Activated gamma-delta T cell treated with Interleukin-2 at 50 U/mL for 16 hours (primary cell): ENCODE measurements around the gene GOLGA8S.
"Not testable (repeated sequence)": the region's sequence is repeated elsewhere in the genome, so short reads cannot be mapped to it uniquely, and the experiment has no call there.

Experiments
- DNase-seq: peaks from one replicate; pipeline ENCODE4 v3.0.0-alpha.2; 2020

Gene GOLGA8S

GRCh38 chr15:23354448-23354847, at the start of gene GOLGA8S:
Gene GOLGA8S (plus strand): TSS chr15:23354748. CDS start chr15:23354810, 62 bp downstream.
- DNase-seq: not testable (repeated sequence)

DNA sequence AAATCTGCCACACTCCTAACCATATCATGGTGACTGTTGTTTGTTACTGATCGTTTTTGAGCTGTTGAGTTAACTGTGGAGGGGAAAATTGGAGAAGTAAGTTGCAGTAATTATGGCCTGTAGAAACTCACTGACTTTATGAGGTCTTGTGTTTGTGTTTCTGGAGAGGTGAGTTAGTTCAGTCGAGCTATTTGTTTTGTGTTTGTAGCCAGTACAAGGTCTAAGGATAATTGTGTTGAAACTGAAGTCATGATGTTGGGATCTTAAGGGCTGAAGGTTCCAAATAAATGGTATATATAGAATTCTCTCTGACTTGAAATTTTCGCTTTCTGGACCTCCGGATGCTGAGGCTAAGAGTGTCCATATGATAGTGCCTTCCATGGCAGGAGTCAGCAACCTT, 49.7 kb upstream of the GOLGA8S start:
- DNase-seq: not testable (repeated sequence)

- not testable (repeated sequence) for DNase-seq
Measured at GRCh38 chr15:23305921-23306320, 48.6 kb upstream of the GOLGA8S start.

DNA sequence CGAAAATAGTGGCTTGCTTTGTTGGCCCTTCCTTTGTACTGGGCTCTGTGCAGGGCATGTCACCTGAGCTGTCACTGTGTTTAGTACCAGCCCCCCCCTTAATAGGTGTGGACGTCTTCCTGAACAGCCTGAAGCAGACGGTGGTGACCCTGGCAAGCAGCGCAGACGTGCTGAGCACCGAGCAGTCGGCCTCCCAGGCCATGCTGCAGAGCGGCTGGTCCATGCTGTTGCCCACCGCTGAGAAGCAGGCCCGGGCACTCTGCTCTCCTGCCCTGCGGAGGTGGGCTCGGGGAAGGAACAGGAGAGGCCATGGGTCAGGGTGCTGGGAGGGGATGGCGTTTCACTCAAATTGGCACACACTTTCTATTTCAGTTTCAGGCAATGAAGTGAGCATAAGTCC, 43.3 kb upstream of the GOLGA8S start:
- not testable (repeated sequence) for DNase-seq

DNA sequence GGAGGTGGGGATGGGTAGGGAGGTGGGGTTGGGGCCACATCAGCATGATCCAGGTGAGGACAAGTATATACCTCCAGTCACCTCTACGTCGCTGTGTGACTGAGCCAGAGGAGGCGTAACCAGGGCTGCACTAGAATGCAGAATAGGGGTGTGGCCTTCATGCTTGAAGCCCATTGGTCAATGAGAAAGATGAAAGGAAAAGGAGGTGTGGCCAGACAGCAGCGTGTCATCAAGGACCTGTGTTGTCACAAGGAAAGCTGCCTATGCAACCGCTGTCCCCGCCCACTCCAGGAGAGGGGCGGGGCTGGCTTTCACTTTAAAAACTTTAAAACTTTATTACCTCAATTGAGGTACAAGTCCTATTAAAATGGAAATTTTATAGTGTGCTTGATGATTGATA, 20.5 kb upstream of the GOLGA8S start, which contains the start of gene GOLGA6L26:
GOLGA6L26 (minus strand) TSS at position 101 of the 400 bp plus-strand sequence; CDS start at position 40, 61 bp downstream.
- not testable (repeated sequence) for DNase-seq

DNA sequence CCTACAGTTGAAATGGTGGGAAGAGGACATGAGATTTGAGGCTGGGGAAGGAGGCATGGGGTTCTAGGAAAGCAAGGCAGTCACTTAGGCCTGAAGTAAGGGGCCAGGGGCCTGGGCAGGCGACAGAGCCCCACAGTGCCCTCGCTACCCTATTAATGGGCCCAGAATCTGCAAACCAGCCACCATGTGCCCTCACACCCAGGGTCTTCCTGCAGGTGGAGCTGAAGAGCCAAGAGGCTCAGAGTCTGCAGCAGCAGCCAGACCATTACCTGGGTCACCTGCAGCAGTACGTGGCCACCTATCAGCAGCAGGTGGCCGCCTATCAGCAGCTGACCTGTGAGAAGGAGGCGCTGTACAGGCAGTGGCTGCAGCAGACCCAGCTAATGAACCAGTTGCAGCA, 8.1 kb downstream of the GOLGA8S start:
- not testable (repeated sequence) for DNase-seq

DNA sequence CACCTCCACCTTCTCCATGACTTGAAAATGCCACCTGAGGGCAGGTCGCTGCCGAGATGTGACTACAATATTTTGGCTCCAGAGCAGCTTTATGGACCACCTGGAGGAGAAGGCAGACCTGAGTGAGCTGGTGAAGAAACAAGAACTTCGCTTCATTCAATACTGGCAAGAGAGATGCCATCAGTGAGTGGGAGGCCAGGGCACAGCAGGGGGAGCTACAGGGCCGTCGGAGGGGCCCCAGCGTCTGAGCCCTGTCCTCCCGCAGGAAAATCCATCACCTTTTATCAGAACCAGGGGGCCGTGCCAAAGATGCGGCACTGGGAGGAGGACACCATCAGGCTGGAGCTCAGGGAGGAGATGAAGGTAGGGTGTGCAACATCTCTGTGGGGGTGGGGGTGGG, 9.7 kb downstream of the GOLGA8S start:
- not testable (repeated sequence) for DNase-seq

DNA sequence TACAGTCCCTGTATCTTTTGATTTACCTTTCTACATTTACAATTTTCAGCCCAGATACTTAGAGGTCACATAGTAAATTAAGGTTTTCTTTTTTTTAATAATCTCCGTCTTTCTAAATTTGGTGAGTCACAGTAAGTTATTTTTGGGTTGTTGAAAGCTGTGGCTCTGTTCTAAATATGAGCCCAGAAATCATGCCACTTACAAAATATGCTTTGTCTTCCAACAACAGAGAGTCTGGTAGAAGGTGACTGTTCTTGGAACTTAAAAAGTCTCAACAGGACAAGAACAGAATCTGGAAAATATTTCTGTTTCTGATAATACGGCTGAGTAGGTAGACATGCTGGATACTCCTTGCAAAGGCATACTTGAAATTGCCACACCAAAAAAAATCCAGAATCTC, 16.0 kb downstream of the GOLGA8S start:
- DNase-seq: no peak

- DNase-seq: not testable (repeated sequence)
Measured at GRCh38 chr15:23371134-23371533, 16.6 kb downstream of the GOLGA8S start.

DNA sequence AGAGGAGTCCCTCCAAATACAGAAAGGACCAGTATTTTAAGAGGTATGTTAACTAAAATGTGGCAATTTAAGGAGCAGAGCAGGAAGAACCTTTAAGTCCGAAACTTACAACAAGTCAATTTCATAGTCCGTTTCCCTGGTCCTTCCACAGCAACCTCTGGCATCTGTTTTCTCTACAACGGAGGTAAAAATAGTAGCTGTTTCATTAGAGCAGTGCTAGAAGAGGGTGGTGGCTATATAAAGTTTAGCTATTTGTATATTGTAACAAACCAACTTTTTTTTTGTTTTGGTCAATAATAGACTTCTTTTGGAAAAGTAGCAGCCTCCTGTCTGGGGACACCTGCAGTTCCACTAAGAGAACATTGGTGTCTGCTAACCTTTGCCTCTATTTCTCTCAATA, 17.3 kb downstream of the GOLGA8S start:
- not testable (repeated sequence) for DNase-seq

DNA sequence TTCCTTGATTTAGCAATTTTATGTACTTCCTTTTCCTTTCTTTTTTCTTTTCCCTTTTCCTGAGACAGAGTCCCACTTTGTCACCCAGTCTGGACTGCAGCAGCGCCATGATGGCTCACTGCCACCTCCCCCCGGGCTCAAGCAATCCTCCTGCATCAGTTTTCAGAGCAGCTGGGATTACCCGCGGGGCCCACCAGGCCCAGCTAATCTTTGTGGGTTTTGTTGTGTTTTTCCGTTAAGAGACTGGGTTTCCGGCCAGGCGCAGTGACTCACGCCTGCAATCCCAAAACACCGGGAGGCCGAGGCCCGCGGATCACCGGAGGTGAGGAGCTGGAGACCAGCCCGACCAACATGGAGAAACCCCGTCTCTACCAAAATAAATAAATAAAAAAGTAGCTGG, 17.7 kb downstream of the GOLGA8S start:
- no peak for DNase-seq

GRCh38 chr15:23372891-23373600, 18.5 kb downstream of the GOLGA8S start:
- not testable (repeated sequence) for DNase-seq

DNA sequence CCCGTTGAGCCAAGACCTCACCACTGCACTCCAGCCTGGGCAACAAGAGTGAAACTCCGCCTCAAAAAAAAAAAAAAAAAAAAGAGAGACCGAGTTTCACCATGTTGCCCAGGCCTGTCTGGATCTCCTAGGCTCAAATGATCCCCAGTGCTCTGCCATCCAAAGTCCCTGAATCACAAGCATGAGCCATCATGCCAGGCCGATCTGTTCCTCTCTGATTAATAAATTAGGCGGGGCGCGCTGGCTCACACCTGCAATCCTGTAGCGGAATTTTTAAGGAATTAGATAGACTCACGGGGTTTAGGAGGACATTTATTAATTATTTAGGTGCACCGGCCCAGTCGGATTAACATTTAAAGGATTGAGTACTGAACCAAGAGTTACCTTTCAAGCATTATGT, 19.7 kb downstream of the GOLGA8S start:
- DNase-seq: not testable (repeated sequence)

GRCh38 chr15:23378946-23379345, 24.4 kb downstream of the GOLGA8S start:
- DNase-seq: not testable (repeated sequence)

DNA sequence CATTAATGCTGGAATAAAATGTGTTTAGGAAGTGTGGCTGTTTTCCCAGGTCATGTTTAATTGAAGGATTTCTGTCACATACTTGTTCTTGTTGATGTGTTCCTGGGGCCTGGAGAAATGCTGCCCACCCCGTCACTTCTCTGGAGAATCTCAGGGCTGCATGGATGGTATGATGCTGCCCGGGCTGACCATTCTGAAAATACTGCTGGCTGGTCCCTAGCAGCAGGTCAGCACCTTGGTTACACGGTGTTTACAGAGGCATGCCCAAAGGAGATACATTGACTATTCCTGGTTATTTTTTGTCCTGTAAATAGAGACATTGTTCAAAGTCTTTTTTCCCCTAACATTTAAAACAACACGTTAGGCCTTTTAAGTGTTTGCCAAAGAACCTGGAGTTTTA, 26.2 kb downstream of the GOLGA8S start:
- DNase-seq: not testable (repeated sequence)

DNA sequence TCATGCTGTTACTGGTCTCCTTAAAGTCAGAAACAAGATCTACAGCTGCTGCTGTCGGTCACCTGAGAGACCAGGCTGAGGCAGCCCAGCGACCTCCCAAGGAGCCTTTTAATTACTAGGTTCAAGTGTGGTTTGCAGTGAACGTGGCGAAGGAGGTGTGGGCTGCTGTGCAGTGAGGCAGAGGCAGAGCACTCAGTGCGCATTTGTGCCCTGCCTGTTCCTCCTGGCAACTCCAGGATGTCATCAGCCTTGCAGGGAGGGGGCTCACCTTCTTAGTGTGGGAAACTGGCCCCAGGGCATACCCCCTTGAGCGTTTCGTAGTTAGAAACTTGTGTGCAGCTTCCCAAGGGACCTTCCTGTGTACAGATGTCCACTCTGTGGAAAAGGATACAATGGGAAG, 26.6 kb downstream of the GOLGA8S start:
- DNase-seq: not testable (repeated sequence)

DNA sequence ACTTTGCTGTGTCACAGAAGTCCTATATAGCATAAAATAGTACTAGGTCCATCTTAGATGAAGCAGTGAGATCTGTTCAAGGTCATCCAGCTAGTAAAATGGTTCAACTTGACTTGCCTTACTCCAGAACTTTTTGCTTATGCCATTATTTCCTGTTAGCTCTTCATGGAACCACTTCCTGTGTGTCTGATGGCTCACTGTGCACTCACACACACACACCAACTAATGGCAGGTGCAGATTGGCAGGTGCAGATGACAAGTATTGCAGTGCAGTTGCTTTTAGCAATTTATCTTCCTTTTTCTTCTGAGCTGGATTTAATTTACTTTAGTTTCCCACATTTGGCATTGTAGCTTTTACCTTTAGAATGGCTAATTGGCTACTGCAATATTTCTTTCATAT, 29.8 kb downstream of the GOLGA8S start:
- no peak for DNase-seq

DNA sequence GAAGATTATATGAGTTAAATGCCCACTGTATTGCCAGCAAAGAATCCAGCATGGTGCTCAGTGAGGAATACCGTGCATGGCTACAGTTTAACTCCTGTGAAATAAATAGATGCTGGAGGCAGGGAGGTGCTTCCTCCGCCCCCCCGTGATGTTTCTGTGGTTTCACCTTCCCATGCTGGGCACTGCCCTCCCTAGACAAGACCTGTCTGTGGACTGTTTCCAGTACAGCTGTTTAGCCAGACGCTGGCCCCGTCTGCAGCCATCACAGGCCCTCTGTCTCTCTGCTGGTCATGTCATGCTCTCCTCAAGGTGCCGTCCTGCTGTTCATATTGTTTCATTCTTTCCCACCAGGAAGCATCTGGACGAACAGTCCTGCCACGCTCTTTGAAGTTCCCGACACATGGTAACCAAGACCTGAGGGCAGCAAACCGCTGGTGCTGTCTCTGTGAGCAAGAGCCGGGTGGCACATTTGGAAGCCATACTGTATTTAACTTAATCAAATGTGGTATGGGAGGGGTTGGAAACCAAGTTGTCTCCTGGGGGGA, 31.4 kb downstream of the GOLGA8S start:
- no peak for DNase-seq

- DNase-seq: no peak
Measured at GRCh38 chr15:23387621-23388190, 33.2 kb downstream of the GOLGA8S start.

- no peak for DNase-seq
Measured at GRCh38 chr15:23395030-23395692, 40.6 kb downstream of the GOLGA8S start.

- DNase-seq: no peak
Measured at GRCh38 chr15:23395832-23396231, 41.3 kb downstream of the GOLGA8S start.

DNA sequence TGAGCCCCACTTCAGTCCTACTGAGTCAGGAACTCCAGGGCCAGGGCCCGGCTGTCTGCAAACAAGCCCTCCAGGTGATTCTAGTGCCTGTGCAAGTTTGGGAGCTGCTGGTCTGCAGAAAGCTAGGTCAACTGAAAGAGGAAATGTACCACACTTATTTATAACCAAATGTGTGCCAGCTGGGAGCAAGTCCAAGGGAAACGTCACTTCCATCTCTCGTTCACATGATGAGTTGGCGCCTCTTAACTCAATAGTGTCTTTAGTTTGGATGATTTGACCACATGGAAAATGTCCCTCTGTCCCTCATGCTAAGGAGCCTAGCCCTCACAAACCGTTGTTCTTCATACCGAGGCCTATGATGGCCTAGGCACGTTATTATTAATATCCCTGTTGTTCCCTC, 43.2 kb downstream of the GOLGA8S start:
- DNase-seq: no peak

- not testable (repeated sequence) for DNase-seq
Measured at GRCh38 chr15:23398357-23398756, 43.8 kb downstream of the GOLGA8S start.

DNA sequence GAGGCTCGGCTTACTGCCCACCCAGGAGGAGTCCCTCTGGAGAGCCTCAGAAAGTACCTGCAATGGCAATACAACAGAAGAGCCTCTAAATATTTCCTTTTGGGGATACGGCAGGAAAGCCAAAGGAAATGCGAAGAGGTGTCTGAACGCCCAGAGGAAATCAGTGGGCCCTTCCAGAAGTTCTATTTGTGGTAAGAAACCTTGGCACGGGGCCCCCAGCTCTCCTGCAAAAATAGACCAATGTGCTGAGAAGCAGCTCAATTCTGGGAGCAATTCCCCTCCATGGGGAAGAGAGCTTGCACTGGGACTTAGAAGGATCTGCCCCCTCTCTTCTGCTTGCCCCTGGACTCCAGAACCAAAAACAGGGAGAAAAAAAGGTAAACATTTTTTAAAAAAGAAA, 44.7 kb downstream of the GOLGA8S start:
- DNase-seq: not testable (repeated sequence)
